Spleen (tissue), 11 donors: Measurements from ENCODE around the gene TJP3. TPM values are rescaled to one million over a fixed set of nuclear protein-coding genes. Genes with fewer than 3 reads are reported as not detected.

Experiments used
- DNase-seq: peaks from one replicate; pipeline ENCODE4 v3.0.0-alpha.2; 2020
- H3K27ac ChIP-seq, 8 donors: fragments of 200-600 bp; sonication (generic) in 7 of 8; 1 replicate in 4 of 8; 2 replicates in 4 of 8; pipeline versions ENCODE4 v1.5.0 to v1.8.0; 2016 to 2021; ENCODE audit warnings: inconsistent platforms in 4 of 8, mild to moderate bottlenecking in 4 of 8, moderate library complexity in 1 of 8
- H3K27me3 ChIP-seq, 7 donors: fragments of 200-600 bp; sonication (generic) in 6 of 7; replicated peaks in 1 of 7; 1 replicate in 4 of 7; 2 replicates in 3 of 7; pipeline versions ENCODE4 v1.5.0 to v1.8.0; 2016 to 2021; ENCODE audit warnings: inconsistent platforms in 3 of 7, mild to moderate bottlenecking in 1 of 7
- H3K36me3 ChIP-seq, 6 donors: fragments of 200-600 bp; sonication (generic) in 5 of 6; 1 replicate in 4 of 6; 2 replicates in 2 of 6; pipeline versions ENCODE4 v1.5.0 to v1.8.0; 2016 to 2021; ENCODE audit warnings: inconsistent platforms in 2 of 6
- H3K4me1 ChIP-seq, 6 donors: fragments of 200-600 bp; sonication (generic) in 5 of 6; 1 replicate in 3 of 6; 2 replicates in 3 of 6; pipeline versions ENCODE4 v1.5.0 to v1.8.0; 2016 to 2021; ENCODE audit warnings: inconsistent platforms in 3 of 6
- H3K4me3 ChIP-seq, 8 donors: fragments of 200-600 bp; sonication (generic) in 7 of 8; 1 replicate in 4 of 8; 2 replicates in 4 of 8; pipeline versions ENCODE4 v1.5.0 to v1.8.0; 2016 to 2021; ENCODE audit warnings: inconsistent platforms in 4 of 8, mild to moderate bottlenecking in 4 of 8, moderate library complexity in 2 of 8
- H3K9me3 ChIP-seq, 8 donors: fragments of 200-600 bp; sonication (generic) in 7 of 8; 1 replicate in 4 of 8; 2 replicates in 4 of 8; pipeline versions ENCODE4 v1.5.0 to v1.8.0; 2016 to 2021; ENCODE audit warnings: inconsistent platforms in 4 of 8
- CTCF ChIP-seq, 11 experiments: fragments of 200-600 bp in 7 of 11; fragments of 450-650 bp in 4 of 11; sonication (generic) in 4 of 11; IDR thresholded peaks in 8 of 11; conservative IDR thresholded peaks in 3 of 11; 1 replicate in 7 of 11; 2 replicates in 4 of 11; pipeline versions ENCODE4 v1.4.0 to v1.8.0; 2016 to 2021; ENCODE audit warnings: antibody characterized with exemption in 11 of 11, inconsistent platforms in 4 of 11, mild to moderate bottlenecking in 1 of 11
- POLR2A ChIP-seq, 3 donors: fragments of 450-650 bp; IDR thresholded peaks; one replicate each; pipeline ENCODE4 v1.5.1; 2017; ENCODE audit warnings: antibody characterized with exemption in 3 of 3, mild to moderate bottlenecking in 1 of 3
- POLR2AphosphoS5 ChIP-seq, 3 donors: sonication (generic); formaldehyde crosslinking; IDR thresholded peaks; one replicate each; pipeline ENCODE4 v1.5.1; 2017; ENCODE audit warnings: antibody characterized with exemption in 3 of 3
- WGBS, 5 donors: extraction: QIAGEN DNeasy Blood & Tissue Kit in 3 of 5; methylation state at CpG; one replicate each; pipeline versions ENCODE4 v1.1.5 to v1.1.7; 2013 to 2018; 5-methylcytosine and 5-hydroxymethylcytosine counted together
- intact Hi-C: fragments of 100-400 bp; cut with DNase I; formaldehyde crosslinking; loops from one replicate; pipeline ENCODE4 v1.15.0; 2023; ENCODE audit warnings: low total_unique reads
- polyA plus RNA-seq, 3 donors: library from polyadenylated mRNA; stranded (reverse); fragments of 200-250 nt; gene quantifications; one replicate each; pipeline ENCODE4 v1.2.1, GENCODE V29; 2013
- total RNA-seq, 7 donors: library from RNA; depleted of rRNA in 3 of 7; stranded (reverse); fragments of >200 nt in 3 of 7; fragmentation: NEBNext Ultra II Directional in 4 of 7; extraction: Animal tissue kit (Norgen Biotek cat#: 25700) in 4 of 7; gene quantifications; one replicate each; pipeline versions ENCODE4 v1.1.0 to v1.2.1, GENCODE V29; 2016 to 2021
- donor health status: healthy with polysubstance abuse.
- donor health status: DM: no; HTN: no; CAD: no; lungs with moderate emphysema.
- donor health status: DM: no; HTN: no; CAD: no.
- donor health status: Bipolar disorder and iron deficiency.
- donor health status: healthy.
- donor health status: DM: no; HTN: no; CAD: no.
- donor health status: DM: yes; HTN: yes; CAD: no.

The TJP3 gene
- total and polyA plus RNA-seq, 10 donors: 0.39 to 9.0 (median 2.3) TPM

DNA sequence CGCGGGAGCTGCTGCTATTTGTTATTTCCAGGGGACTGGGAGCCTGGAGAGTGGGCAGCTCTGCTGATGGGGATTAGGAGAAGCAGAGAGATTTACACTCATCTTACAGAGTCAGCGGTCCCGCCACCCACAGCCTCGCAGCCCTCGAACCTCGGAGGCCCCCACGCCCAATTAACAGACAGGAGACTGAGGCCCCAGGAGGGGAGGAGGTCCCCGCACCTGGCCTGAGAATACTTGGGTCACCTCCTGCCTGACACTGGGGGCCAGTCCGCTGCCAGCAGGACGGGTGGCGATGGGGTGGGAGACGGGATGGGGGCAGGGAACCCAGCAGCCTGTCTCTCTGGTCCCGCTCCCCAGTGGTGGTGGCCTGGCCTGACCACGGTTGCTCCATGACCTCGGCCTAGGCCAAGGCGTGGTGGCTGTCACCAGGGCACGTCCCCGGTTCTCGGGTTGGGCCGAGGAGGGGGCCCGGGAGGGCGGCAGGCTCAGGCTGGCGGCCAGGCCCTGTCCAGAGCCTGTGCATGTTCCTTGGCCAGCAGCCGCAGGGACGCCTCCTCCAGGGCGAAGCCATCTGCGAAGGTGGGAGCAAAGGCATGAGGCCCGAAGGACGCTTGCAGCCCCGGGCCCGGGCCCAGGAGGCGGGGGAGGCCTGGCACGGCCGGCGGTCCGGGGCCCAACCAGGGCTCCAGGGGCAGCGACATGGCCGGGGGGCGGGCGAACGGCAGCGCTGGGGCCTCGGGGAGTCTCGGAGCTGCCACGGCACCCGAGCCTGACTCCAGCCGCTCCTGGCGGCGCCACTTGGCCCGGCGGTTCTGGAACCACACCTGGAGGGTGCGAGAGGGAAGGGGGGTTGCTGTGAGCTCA lies 62.2 kb downstream of the TJP3 start:
- H3K4me1 ChIP-seq: peaks cover 0 to 15% (median 2%) of the 10 kb centered on the region in 6 donors
- H3K9me3 ChIP-seq: no peaks in the 10 kb centered on the region
- no peaks in the 10 kb centered on the region for H3K27me3 ChIP-seq
- no peak overlapping the region for H3K4me3 ChIP-seq
- H3K36me3 ChIP-seq: peaks cover 0 to 51% (median 39%) of the 10 kb centered on the region in 6 donors
- no peak for TF ChIP-seq POLR2A (IDR thresholded peaks at IDR 0.05)
- TF ChIP-seq POLR2AphosphoS5 (IDR thresholded peaks at IDR 0.05): peak in 1 of 3 donors; percentile 22
- WGBS, 5 donors: 88 to 91% (median 88%) methylated on average over 42 to 53 of the region's 53 CpGs
- DNase-seq: no peak
- intact Hi-C loops: loop anchor here (10.0 kb wide), 1 partner anchor 54 kb away; no protein-coding TSS in a partner anchor
- no peak overlapping the region for H3K27ac ChIP-seq

DNA sequence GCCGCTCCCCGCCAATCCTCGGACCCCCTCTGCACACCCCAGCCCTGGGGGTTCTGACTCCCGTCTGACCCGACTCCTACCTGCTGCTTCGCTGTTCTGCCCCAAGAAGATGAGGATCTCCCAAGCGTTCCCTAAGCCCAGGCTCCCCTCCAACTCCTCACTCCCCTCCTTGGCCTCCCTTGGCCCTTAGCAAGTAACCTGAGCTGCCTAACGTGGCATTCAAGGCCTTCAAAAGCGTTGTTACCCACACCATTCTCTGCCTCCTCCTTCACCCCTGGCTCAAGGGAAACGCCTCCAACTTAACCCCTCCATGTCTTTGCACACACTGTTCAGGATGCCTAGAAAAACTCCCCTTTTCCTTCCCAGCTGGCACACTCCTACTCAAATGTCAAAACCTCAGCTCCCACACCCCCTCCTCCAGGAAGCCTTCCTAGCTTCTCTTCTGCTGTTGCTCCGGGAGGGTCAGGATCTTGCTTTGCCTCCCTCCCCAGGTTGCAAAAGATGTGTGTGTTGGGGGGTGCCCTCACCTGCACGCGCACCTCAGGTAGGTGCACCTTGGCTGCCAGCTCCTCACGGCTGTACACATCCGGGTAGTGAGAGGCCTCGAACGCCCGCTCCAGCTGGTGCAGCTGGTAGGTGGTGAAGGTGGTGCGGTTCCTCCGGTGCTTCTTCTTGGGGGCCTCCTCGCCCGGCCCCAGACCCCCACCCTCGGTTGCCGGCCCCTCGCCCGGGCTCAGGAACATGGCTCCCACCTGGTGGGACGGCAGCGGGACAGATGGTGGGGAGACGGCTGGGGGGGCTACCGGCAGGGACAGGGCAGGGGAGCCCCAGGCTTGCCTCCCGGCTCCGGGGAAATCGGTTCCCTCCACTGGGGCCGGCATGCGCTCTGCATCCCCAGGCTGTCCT lies 63.1 kb downstream of the TJP3 start:
- intact Hi-C loops: loop anchor here (10.0 kb wide), 1 partner anchor 54 kb away; no protein-coding TSS in a partner anchor
- Histone ChIP-seq H3K27me3 (no peaks in the 10 kb centered on the region), H3K36me3 (peaks cover 0 to 42% (median 31%) of the 10 kb centered on the region in 6 donors), H3K27ac (no peak overlapping the region), H3K4me1 (peaks cover 0 to 12% (median 2%) of the 10 kb centered on the region in 6 donors), H3K9me3 (no peaks in the 10 kb centered on the region), H3K4me3 (no peak overlapping the region)
- DNase-seq: no peak
- WGBS, 5 donors: 84 to 92% (median 86%) methylated on average over 31 to 35 of the region's 35 CpGs
- TF ChIP-seq CTCF (IDR thresholded peaks at IDR 0.05 in 8 of 11, conservative IDR thresholded peaks at IDR 0.05 in 3 of 11) (no peak), POLR2A (IDR thresholded peaks at IDR 0.05) (no peak), POLR2AphosphoS5 (IDR thresholded peaks at IDR 0.05) (no peak)

- Histone ChIP-seq H3K27me3 (no peaks in the 10 kb centered on the region), H3K36me3 (peaks cover 0 to 35% (median 23%) of the 10 kb centered on the region in 6 donors), H3K9me3 (no peaks in the 10 kb centered on the region), H3K4me3 (no peak within 1 kb of the TSS), H3K27ac (no peak within 1 kb of the TSS), H3K4me1 (peaks cover 0 to 5% (median 0%) of the 10 kb centered on the region in 6 donors)
- WGBS, 5 donors: 59 to 78% (median 68%) methylated on average over 21 to 23 of the region's 23 CpGs
- intact Hi-C loops: loop anchor here (10.0 kb wide), 1 partner anchor 53 kb away; no protein-coding TSS in a partner anchor
- no peak for DNase-seq
- TF ChIP-seq CTCF (IDR thresholded peaks at IDR 0.05 in 8 of 11, conservative IDR thresholded peaks at IDR 0.05 in 3 of 11) (no peak), POLR2A (IDR thresholded peaks at IDR 0.05) (no peak), POLR2AphosphoS5 (IDR thresholded peaks at IDR 0.05) (no peak)
Observed at GRCh38 chr19:3771906-3772455, 63.8 kb downstream of the TJP3 start, which contains the start of gene RAX2. TSS of gene RAX2 (minus strand) at chr19:3772228. CDS start at chr19:3771742, 486 bp downstream.
